GM18526 (cell line): ENCODE measurements around the gene KCNJ2.

Experiments used
- POLR2A ChIP-seq: IDR thresholded peaks from 3 replicates; pipeline ENCODE4 v1.6.1; 2011; ENCODE audit not compliant: insufficient read length; ENCODE audit errors: extremely low read depth

KCNJ2 gene

GRCh38 chr17:70207184-70207583, 37.9 kb downstream of the KCNJ2 start:
- TF ChIP-seq POLR2A = no peak

- TF ChIP-seq POLR2A = no peak
Measured at GRCh38 chr17:70208080-70208794, 38.9 kb downstream of the KCNJ2 start.

GRCh38 chr17:70208825-70209555, 39.7 kb downstream of the KCNJ2 start:
- TF ChIP-seq POLR2A = no peak

GRCh38 chr17:70215656-70216055, 46.3 kb downstream of the KCNJ2 start:
- no peak for TF ChIP-seq POLR2A

- TF ChIP-seq POLR2A = no peak
Measured at GRCh38 chr17:70217571-70217970, 48.2 kb downstream of the KCNJ2 start.

GRCh38 chr17:70225276-70225675, 55.9 kb downstream of the KCNJ2 start:
- TF ChIP-seq POLR2A = no peak
